GM10266 (cell line): ENCODE measurements around the gene RSL24D1.

Experiments
- DNase-seq: peaks from one replicate; pipeline ENCODE4 v3.0.0; 2012; ENCODE audit errors: extremely low spot score
- CTCF ChIP-seq: IDR thresholded peaks from 2 replicates; pipeline ENCODE4 v1.5.1; 2012; ENCODE audit warnings: mild to moderate bottlenecking, low read depth; ENCODE audit not compliant: control insufficient read depth, insufficient read depth; ENCODE audit errors: missing control alignments

RSL24D1 gene

GRCh38 chr15:55238877-55239276 is 42.1 kb upstream of the RSL24D1 start:
- no peak for TF ChIP-seq CTCF
- DNase-seq: no peak

- DNase-seq: no peak
- no peak for TF ChIP-seq CTCF
Observed at GRCh38 chr15:55237219-55238130, 40.7 kb upstream of the RSL24D1 start.

- no peak for TF ChIP-seq CTCF
- DNase-seq: no peak
Observed at GRCh38 chr15:55235546-55236036, 38.9 kb upstream of the RSL24D1 start.

GRCh38 chr15:55234800-55235104 is 38.0 kb upstream of the RSL24D1 start:
- TF ChIP-seq CTCF: no peak

GRCh38 chr15:55234104-55234799 is 37.5 kb upstream of the RSL24D1 start:
- DNase-seq: no peak
- no peak for TF ChIP-seq CTCF

More at GRCh38 chr15:55234800-55235104, 38.0 kb upstream of the RSL24D1 start:
- no peak for DNase-seq

GRCh38 chr15:55231455-55231854 is 34.7 kb upstream of the RSL24D1 start:
- DNase-seq: no peak
- no peak for TF ChIP-seq CTCF

GRCh38 chr15:55230953-55231352 is 34.2 kb upstream of the RSL24D1 start:
- DNase-seq: no peak
- no peak for TF ChIP-seq CTCF
